ENCODE results near the gene KCND2. TPM values are rescaled to one million over a fixed set of nuclear protein-coding genes. Genes with fewer than 3 reads are reported as not detected.

Gene KCND2
- total RNA-seq, 1 experiment from 2014 or later, result 0.72 TPM

DNA sequence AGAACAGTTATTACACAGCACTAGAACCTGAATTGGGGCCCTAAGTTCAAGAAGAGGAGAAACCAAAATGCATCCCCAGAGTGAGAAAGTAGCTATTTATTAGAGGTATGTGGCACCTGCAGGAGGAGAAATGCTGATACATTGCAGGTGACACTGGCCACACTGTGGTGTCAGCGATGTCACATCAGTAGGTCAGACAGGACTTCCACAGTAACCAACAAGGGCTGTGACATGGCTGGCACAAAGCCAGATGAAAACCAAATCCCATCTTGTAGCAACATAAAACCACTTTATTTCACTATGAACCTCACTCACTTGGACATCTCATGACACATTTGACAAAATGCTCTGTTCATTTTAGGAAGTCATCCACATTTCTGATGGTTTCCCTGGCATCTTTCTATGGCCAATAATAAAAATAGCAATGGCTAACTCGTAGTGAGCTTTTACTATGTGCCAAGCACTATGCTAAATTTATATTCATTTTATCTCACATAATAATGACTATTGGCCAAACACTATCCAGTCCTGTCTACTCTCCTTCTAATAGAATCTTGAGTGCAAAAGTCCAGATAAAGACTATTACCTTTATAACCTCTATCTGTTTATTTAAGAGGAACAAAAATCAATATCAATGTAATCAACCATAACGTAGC, 430.7 kb downstream of the KCND2 start:
- Histone ChIP-seq H3K79me2 (ENCODE audit: low read depth) (no peaks in the 10 kb centered on the region), H3K27ac (no peak overlapping the region), H3K36me3 (ENCODE audit: low read depth) (no peaks in the 10 kb centered on the region), H2AFZ (no peak overlapping the region), H3K9me3 (ENCODE audit: insufficient read depth, low read depth) (no peaks in the 10 kb centered on the region), H3K4me1 (replicated peaks; ENCODE audit: insufficient read depth) (no peaks in the 10 kb centered on the region), H3K4me3 (no peak overlapping the region), H3F3A (ENCODE audit: insufficient read depth, low read depth) (no peaks in the 10 kb centered on the region), H3K9me2 (ENCODE audit: insufficient read depth) (peaks cover 12% of the 10 kb centered on the region; the same call in 1 of the 2 replicates), H4K20me1 (ENCODE audit: insufficient read depth) (no peaks in the 10 kb centered on the region), H3K4me2 (no peak overlapping the region), H3K27me3 (ENCODE audit: insufficient read depth, low read depth) (no peaks in the 10 kb centered on the region)
- ChIA-PET POLR2A (ENCODE audit: unreplicated experiment) (no interaction called here), CTCF (no interaction called here)
- intact Hi-C loops (cut with micrococcal nuclease; ENCODE audit: unreplicated experiment), result no loop called here
- no TSS peak for BruUV-seq (replicated peaks)
- no peak for DNase-seq
- TF ChIP-seq, protein P1, sequence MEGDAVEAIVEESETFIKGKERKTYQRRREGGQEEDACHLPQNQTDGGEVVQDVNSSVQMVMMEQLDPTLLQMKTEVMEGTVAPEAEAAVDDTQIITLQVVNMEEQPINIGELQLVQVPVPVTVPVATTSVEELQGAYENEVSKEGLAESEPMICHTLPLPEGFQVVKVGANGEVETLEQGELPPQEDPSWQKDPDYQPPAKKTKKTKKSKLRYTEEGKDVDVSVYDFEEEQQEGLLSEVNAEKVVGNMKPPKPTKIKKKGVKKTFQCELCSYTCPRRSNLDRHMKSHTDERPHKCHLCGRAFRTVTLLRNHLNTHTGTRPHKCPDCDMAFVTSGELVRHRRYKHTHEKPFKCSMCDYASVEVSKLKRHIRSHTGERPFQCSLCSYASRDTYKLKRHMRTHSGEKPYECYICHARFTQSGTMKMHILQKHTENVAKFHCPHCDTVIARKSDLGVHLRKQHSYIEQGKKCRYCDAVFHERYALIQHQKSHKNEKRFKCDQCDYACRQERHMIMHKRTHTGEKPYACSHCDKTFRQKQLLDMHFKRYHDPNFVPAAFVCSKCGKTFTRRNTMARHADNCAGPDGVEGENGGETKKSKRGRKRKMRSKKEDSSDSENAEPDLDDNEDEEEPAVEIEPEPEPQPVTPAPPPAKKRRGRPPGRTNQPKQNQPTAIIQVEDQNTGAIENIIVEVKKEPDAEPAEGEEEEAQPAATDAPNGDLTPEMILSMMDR (conservative IDR thresholded peaks at IDR 0.05), result no peak
- no peak for TF ChIP-seq EZH2 (IDR thresholded peaks at IDR 0.05; ENCODE audit: low read depth)

DNA sequence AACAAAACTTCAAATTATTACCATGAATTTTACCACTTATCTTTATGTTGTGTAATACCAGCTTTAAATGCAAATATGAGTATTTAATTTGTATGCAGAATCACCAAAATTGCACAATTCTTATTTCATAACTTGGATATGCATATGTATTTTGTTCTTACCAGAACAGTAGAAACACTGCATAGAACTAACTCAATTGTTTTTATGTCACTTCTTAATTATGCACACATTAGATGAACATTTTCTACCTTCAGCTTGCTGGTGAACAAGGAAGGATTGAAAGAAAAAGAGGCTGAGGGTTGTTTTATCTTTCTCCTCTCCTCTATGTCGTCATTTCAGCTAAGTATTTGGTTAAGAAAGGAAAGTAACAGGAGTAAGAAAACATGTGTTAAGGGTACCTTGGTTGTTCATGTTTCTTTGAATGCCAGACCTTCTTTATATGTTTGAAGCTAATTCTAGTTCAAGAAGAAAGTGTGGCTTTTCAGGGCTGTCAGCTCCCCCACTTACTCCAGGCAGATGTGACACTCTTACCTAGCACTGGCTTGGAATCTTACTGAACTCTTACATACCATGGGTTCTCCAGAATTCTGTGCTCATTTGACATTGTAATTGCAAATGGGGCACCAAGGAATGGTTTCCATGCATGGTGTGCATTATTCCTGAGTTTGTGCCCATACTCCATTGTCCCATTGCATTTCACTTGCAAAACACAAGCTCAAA, 436.4 kb downstream of the KCND2 start:
- no TSS peak for BruUV-seq (replicated peaks)
- Histone ChIP-seq H3K27ac (no peak overlapping the region), H3K36me3 (ENCODE audit: low read depth) (no peaks in the 10 kb centered on the region), H3K4me3 (no peak overlapping the region), H2AFZ (no peak overlapping the region), H3K4me2 (no peak overlapping the region), H4K20me1 (ENCODE audit: insufficient read depth) (no peaks in the 10 kb centered on the region), H3K4me1 (replicated peaks; ENCODE audit: insufficient read depth) (no peaks in the 10 kb centered on the region), H3F3A (ENCODE audit: insufficient read depth, low read depth) (no peaks in the 10 kb centered on the region), H3K9me2 (ENCODE audit: insufficient read depth) (no peaks in the 10 kb centered on the region), H3K79me2 (ENCODE audit: low read depth) (no peaks in the 10 kb centered on the region), H3K9me3 (ENCODE audit: insufficient read depth, low read depth) (no peaks in the 10 kb centered on the region), H3K27me3 (ENCODE audit: insufficient read depth, low read depth) (no peaks in the 10 kb centered on the region)
- no peak for TF ChIP-seq EZH2 (IDR thresholded peaks at IDR 0.05; ENCODE audit: low read depth)
- TF ChIP-seq, protein P1 (conservative IDR thresholded peaks at IDR 0.05), result no peak
- intact Hi-C loops (cut with micrococcal nuclease; ENCODE audit: unreplicated experiment), result no loop called here
- ChIA-PET CTCF (no interaction called here), POLR2A (ENCODE audit: unreplicated experiment) (no interaction called here)
- no peak for DNase-seq

GRCh38 chr7:120709972-120710320, 437.0 kb downstream of the KCND2 start:
- Histone ChIP-seq H3K27me3 (ENCODE audit: insufficient read depth, low read depth) (no peaks in the 10 kb centered on the region), H4K20me1 (ENCODE audit: insufficient read depth) (no peaks in the 10 kb centered on the region), H3K9me2 (ENCODE audit: insufficient read depth) (no peaks in the 10 kb centered on the region), H2AFZ (no peak overlapping the region), H3K4me1 (replicated peaks; ENCODE audit: insufficient read depth) (no peaks in the 10 kb centered on the region), H3K4me3 (no peak overlapping the region), H3K4me2 (no peak overlapping the region), H3K79me2 (ENCODE audit: low read depth) (no peaks in the 10 kb centered on the region), H3K9me3 (ENCODE audit: insufficient read depth, low read depth) (no peaks in the 10 kb centered on the region), H3F3A (ENCODE audit: insufficient read depth, low read depth) (no peaks in the 10 kb centered on the region), H3K27ac (no peak overlapping the region), H3K36me3 (ENCODE audit: low read depth) (no peaks in the 10 kb centered on the region)
- ChIA-PET CTCF (no interaction called here), POLR2A (ENCODE audit: unreplicated experiment) (no interaction called here)
- intact Hi-C loops (cut with micrococcal nuclease; ENCODE audit: unreplicated experiment), result no loop called here
- no peak for TF ChIP-seq EZH2 (IDR thresholded peaks at IDR 0.05; ENCODE audit: low read depth)
- TF ChIP-seq, protein P1 (conservative IDR thresholded peaks at IDR 0.05), result no peak
- BruUV-seq (replicated peaks), result no TSS peak
- no peak for DNase-seq
